Stimulated activated CD8-positive, alpha-beta memory T cell treated with anti-CD3 and anti-CD28 coated beads, Interleukin-4, amount 100 ng/mL, for 4 hours (primary cell): ENCODE data around the gene WDR82.
"Not testable (repeated sequence)": the region's sequence is repeated elsewhere in the genome, so short reads cannot be mapped to it uniquely, and the experiment has no call there.

Experiments
- DNase-seq, 2 donors: peaks; one replicate each; pipeline ENCODE4 v3.0.0-alpha.2; 2020; ENCODE audit warnings: low read depth in 2 of 2, low spot score in 1 of 2

WDR82 gene

DNA sequence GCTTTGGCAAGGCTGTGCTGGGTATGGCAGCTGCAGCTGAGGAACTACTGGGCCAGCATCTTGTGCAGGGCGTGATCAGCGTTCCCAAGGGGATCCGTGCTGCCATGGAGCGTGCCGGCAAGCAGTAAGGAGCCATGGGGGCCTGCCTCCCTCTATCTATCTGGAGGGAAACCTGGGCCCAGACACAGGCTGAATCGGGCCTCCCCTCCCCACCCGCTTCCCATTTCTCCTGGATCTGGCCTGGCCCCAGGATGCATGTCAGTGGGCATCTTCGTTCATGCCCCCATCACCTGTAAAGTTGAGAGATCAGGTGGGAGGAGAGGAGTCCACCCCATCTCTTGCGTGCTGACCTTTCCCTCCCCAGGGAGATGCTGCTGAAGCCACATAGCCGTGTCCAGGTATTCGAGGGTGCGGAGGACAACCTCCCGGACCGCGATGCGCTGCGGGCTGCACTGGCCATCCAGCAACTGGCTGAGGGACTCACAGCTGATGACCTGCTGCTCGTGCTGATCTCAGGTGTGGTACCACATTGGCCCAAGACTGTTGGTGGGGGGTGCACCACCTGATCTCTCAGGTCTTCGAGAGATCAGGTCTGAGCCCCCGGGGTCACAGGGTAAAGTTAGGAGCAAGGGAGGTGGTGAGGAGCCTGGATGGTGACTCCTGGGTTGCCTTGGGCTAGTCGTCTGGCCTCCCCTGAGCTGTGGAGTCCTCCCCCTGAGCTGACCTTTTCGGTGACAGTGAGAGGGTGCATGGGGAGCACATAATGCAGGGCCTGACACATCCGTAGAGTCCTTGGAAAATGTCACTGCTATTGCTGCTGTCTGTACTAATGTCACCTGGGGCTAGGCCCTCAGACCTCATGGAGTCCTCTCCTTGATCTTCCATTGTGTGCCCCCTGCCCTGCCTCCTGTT is 12.4 kb upstream of the WDR82 start:
- no peak for DNase-seq

DNA sequence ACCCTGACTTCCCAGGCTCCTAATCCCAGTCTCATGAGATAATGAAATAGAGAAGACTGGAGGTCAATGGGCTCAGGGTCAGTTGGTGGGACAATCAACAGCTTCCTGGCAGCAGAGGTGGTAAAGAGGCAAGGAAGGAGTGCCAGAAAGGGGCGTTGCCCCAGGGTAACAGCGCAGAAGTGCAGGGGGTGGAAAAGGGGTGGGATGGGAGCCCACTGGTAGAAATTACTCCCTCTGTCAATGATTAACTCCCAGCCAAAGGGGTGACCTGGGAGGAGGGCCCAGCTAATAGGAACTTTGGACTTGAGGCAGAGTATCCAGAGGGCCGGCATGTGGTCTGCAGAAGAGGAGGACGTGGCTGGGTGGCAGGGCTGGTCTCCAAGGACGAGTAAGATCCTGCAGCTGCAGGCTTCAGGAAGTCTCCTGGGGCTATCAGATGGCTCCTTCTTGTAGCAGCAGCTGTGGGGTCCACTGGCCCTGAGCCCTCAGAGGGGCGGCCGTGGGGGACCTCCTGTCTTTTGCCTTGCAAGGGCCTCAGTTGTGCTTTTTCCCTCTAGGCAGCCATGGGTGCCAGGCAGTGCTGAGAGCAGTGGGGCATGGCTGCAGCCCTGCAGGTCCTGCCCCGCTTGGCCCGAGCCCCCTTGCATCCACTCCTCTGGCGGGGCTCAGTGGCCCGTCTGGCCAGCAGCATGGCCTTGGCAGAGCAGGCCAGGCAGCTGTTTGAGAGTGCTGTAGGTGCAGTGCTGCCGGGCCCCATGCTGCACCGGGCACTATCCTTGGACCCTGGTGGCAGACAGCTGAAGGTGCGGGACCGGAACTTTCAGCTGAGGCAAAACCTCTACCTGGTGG is 11.5 kb upstream of the WDR82 start:
- DNase-seq = no peak

DNA sequence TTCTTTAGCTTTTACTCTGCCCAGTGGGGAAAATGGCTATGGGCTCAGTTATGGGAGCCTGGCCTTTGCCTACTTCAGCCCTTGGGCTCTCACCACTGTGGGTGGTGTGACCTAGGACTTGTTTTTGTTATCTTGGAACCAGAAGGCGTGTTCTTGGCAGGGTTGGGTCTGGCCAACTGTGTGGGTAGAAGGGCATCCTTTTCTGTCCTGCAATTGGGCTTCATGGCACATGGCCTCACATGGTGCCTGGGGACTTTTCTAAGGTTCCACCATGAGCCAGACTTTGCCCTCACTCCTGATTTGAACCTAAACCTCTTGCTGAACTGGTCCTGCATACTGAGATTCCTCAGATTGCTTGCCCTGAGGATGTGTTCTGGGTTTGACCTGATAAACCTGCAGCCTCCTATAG is 10.9 kb upstream of the WDR82 start:
- no peak for DNase-seq

DNA sequence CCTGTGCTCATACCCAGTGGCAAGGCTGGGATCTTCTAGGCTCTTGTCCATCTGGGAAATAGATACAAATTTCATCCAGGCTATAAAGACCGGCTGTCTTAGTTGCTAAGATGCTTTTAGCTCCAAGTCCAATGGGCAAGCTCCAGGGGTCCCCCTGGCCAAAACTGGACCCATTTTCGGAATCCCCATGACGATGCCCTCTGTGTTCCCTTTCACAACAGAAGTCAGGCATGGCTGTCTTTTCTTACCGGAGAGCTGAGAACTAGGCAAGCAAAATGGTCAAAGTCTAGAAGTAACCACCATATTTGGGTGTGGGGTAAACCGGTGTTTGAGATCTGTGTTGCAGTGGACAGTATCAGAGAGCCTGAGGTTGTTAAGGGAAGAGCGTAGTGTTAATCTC is 10.2 kb upstream of the WDR82 start:
- no peak for DNase-seq

DNA sequence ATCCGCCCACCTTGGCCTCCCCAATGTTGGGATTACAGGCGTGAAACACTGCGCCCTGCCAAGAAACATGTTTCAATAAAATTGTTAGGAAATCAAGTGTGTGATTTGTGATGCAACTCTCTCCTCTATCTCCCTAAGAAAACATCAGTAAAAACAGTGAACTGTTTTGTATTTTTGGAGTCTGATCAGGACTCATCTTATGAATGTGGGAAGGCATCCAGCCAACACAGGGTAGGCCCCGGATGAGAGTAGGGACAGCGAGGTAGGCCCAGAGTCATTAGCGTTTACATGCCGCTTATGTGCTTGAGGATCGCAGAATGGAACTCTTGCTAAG is 8.3 kb upstream of the WDR82 start:
- no peak for DNase-seq

DNA sequence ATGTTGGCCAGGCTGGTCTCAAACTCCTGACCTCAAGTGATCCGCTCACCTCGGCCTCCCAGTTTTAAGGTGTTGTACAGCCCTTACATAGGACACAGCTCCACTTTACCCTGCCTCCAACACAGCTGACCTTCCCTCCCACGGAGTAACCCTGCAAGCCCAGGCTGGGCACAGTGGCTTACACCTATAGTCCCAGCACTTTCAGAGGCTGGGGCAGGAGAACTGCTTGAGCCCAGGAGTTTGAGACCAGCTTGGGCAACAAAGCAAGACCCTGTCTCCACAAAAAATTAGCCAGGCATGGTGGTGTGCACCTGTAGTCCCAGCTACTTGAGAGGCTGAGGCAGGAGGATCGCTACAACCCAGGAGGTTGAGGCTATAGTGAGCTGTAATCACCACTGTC is 5.6 kb upstream of the WDR82 start:
- not testable (repeated sequence) for DNase-seq

DNA sequence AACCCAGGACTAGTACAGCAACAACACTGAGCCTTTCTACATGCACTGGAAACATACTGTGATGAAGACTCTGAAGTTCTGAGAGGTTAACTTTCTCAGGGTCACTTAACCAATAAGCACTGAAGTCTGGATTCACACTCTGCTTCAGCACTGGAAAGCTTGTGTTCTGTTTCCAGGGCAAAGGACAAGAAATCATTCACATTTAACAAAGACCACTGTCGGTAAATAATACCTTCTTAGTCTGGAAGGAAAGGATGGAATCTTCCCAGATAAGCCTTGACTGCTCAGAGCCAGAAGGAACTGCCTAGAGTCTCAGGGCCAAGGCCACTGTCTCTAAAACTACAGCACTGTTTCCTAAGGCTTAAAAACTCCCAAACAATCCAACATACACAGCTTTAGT is 4.9 kb upstream of the WDR82 start:
- no peak for DNase-seq

DNA sequence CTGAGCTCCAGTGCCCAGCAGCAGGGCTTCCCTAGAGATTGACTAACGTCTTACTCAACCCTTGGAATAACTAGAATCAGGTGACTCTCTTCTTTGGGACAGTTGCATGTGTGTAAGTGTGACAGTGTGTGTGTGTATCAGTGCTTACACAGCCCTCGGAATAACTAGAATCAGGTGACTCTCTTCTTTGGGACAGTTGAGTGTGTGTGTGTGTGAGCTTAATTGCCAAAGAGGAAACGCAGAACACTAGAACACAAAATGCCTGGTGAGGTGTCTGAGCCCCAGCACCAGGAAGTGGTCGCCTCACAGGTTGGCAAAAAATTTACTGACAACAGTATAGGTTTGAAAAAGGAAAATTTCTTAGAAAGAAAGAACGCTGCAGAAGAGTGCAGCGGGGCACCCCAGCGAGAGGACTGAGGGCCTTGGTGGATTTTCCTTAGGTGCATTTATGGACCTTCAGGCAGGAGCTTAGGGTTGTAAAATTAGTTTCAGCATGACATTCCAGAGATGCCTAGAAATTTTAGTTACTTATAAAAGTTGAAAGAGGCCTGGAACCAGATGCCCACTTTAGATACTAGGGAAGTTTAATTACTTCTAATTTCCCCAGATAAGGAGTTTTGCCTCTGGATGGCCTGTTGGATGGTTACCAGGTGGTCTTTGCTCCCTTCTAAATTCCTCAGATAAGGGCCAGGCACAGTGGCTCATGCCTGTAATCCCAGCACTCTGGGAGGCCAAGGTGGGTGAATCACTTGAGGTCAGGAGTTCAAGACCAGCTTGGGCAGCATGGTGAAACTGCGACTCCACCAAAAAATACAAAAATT is 3.7 kb upstream of the WDR82 start:
- peak in 1 of 2 donors; percentile 14 for DNase-seq

DNA sequence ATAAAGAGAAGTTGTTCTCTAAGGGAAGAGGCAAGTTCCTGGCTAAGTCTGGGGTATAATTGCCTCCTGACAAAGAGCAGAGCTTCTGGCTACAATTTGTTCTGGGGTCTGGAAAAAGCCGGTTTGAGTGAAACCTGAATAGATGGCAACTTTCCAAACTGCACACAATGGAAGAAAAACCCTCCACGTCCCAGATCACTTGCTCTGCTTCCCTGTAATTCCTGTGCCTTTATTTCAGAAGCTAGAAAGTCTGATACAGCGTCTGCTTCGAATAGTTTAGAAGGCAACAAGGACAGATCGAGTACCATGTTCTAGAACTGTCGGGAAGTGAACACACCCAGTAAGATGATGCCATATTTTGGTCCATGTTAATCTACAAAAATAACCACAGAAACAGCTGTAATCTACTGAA is 1.6 kb upstream of the WDR82 start:
- DNase-seq = no peak

DNA sequence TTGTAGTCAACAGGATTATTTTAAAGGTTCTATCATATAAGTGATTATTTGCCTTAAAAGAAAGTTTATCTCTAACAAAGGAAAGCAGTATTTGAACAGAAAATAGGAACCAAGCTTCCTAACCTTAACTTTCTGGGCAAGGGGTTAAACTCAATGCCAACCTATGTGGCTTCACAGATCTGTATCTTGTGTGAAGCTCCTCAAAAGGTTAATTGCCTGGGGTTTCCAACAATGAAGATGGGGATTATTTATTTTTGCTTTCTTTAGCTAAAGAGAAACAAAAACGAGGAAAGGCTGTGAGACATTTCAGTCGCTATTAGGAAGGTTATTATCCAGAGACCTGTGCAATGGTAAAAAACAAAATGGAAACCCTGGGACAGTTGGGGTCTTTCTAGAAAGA is 1.1 kb upstream of the WDR82 start:
- no peak for DNase-seq

DNA sequence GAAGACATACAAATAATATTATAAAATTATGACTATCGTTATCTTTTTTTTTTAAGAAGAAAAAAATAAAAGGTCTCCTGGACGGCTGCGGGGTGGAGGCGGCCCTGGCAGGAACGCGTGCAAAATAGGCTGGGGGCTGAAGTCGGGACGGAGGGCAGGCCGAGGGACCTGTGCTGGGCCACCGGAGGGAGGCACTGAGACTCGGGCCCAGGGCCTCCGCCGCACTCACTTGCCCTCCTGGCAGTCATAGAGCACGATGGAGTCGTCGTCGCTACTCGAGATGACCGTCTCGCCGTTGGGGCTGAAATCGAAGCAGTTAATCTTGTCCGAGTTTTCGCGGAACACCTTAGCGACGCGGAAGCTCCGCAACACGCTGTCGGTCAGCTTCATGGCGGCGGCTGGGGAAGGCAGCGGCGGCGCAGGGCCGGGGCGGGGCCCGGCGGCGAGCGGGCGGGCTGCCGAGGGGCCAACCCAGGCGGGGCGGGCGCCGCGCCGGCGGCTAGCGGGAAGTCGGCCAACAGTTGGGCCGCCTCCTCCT is 408 bp downstream of the WDR82 start:
- peak in 1 of 2 donors; percentile 31 for DNase-seq

DNA sequence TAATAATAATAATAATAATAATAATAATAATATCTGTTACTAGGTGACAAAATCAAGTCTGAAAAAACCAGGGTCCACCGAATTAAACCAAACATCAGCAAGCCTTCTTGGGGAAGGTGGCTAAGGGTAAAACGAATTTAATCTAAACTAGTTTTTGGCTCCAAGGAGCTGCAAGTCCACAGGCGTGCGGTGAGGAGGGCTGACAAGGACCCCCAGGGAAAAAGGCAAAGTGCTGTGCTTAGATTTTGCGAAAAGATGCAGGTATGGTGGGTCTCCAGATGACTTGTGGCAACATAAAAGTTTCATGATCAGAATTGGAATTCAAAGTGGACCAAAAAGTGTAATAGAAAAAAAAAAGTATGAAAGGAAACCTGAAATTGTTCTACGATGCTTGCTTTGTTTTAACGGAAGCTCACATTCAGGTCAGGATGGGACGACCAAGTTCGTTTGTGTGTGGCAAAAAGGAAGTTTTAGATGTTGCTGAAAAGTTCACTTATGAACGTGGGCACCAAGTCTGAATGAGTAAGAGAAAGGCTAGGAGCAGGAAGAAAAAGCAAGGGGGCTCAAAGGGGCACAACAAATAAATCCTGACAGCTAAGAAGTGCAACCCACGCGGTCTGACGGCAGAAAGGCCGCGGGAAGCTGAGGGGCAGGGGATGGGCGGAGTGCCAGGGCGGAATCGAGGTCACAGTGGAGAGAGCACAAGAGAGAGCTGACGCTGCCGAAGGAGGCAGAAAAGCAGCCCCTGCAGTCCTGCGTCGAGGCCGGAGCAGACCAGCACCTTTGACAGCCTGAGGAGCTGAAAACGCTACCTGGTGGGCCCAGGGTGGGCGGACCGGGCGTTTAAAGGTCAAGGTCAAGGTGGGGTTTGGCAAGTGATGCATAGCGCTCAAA is 1.1 kb downstream of the WDR82 start:
- peak; percentile 50 to 71 for DNase-seq

DNA sequence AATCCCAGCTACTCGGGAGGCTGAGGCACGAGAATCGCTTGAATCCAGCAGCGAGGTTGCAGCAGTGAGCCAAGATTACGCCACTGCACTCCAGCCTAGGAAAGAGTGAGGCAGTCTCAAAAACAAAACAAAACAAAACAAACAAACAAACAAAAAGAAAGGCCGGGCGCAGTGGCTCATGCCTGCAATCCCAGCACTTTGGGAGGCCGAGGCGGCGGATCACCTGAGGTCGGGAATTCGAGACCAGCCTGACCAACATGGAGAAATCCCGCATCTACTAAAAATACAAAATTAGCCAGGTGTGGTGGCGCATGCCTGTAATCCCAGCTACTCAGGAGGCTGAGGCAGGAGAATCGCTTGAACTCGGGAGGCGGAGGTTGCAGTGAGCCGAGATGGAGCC is 3.7 kb downstream of the WDR82 start:
- not testable (repeated sequence) for DNase-seq

DNA sequence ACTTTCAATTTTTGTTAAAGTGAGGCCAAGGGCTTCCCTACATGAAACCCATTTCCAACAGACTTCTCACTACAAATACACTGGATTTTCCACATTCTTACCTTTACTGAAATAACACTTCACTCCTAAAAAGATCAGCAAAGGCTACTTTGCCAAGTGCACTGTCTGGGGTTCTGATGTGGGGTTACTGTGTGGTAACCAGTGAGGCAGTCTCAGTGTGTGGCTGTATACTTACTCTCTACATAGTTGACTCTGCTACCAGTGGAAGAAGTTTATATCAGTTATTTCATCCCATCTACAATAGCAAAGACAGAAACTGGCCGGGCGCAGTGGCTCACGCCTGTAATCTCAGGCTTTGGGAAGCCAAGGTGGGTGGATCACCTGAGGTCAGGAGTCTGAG is 5.6 kb downstream of the WDR82 start:
- DNase-seq = no peak

DNA sequence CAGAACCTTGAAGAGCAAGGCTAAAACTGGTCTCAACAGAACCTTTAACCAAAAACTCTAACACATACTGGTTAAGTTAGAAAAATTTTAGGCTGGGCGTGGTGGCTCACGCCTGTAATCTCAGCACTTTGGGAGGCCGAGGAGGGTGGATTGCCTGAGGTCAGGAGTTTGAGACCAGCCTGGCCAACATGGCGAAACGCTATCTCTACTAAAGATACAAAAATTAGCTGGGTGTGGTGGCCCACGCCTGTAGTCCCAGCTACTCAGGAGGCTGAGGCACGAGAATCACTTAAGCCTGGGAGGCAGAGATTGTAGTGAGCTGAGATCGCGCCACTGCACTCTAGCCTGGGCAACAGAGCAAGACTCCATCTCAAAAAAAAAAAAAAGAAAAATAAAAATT is 6.3 kb downstream of the WDR82 start:
- not testable (repeated sequence) for DNase-seq

DNA sequence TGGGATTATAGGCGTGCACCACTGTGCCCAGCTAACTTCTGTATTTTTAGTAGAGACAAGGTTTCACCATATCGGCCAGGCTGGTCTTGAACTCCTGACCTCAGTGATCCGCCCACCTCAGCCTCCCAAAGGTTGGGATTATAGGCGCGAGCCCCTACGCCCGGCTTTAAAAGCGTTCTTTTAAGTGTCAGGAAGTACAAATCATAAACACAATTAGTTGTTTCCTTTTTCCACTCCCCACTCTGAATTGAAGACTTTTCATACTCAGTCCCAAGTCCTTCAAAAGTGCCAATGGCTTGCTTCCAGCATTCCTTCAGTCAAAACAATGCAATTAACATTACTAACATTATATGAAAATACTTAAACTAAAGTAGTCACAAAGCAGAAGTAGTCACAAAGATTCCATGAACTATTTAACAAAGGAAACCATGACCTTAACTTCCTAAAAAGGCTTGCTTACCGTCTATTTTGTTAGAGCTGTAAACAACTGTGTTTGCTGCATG is 8.1 kb downstream of the WDR82 start:
- no peak for DNase-seq

DNA sequence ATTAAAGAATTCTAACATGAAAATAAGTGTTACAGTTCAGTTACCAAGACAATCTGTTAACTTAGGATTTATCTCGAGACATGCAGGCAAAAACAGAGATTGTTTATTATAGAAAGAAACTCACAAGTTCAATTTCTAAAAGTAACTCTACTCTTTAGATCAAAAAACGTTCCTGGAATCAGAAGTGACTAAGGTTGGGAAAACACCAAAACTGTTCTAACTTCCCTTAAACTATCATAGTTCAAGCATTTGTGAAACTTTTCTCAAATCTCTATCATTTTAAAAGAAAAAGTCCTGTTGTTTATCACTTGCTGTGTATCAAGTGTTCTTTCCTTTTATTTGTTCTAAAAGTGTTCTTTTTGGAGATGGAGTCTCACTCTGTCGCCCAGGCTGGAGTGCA is 8.7 kb downstream of the WDR82 start:
- no peak for DNase-seq

DNA sequence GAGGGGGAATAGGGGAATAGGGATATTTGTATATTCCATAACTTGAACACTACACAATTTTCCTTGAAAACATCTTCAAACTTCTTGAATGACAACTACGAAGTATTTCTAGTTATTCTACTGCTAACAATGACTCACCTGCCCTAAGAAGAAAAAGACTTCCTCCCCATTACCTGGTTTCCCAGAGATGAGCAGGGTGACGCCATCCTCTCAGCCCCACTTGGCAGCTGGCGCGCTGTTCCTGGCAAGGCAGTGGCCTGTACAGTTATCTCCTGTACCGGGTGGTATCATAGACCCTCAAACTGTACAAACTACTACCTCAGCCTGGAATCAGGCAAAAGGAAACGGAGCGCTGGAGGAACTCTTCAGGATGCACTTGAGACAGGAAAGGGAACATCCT is 10.4 kb downstream of the WDR82 start:
- DNase-seq = no peak

DNA sequence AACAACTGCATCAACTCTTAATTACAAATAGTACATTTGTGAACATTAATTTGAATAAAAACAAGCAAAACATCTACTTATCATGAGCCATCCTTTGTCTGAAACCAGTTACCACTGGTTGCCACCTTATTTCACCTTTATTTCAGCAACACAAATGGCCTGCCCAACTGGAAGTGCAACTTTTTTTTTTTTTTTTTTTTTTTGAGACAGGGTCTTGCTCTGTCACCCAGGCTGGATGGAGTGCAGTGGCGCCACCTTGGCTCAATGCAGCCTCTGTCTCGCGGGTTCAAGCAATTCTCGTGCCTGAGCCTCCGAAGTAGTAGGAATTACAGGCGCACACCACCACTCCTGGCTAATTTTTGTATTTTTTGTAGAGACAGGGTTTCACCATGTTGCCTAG is 13.1 kb downstream of the WDR82 start:
- DNase-seq = no peak

DNA sequence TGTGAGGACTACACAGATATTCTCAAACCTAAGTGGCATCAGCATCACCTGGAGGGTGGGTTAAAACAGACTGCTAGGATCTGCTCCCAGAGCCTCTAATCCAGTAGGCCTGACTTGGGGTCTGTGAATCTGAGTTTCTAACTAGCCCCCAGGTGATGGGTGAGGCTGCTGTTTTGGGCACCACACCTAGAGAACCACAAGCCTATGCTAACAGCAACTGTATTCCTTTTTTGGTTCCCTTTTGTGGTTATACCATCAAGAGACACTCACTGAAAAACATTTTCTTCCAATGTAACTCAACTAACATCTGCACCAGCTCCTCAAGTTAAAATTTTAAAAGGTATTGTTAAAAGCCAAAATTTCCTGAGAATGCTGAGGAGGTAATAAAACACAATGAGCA is 16.0 kb downstream of the WDR82 start:
- no peak for DNase-seq
